IPS-20b (cell line): ENCODE data around the gene INTS6.

Experiments used
- H3K27ac ChIP-seq: one replicate; pipeline ENCODE4 v1.5.1; 2013; ENCODE audit warnings: low read length
- H3K27me3 ChIP-seq: 2 replicates; pipeline ENCODE4 v1.6.1; 2013; ENCODE audit warnings: mild to moderate bottlenecking, low read length, inconsistent platforms; ENCODE audit not compliant: insufficient read depth
- H3K36me3 ChIP-seq: 2 replicates; pipeline ENCODE4 v1.6.1; 2013; ENCODE audit warnings: low read depth, mild to moderate bottlenecking, inconsistent platforms, low read length, moderate library complexity; ENCODE audit not compliant: insufficient read depth
- H3K4me1 ChIP-seq: 2 replicates; pipeline ENCODE4 v1.6.1; 2013; ENCODE audit warnings: mild to moderate bottlenecking, control low read depth, inconsistent platforms, low read length, moderate library complexity; ENCODE audit not compliant: insufficient read depth
- H3K4me3 ChIP-seq: 2 replicates; pipeline ENCODE4 v1.5.1; 2013; ENCODE audit warnings: mild to moderate bottlenecking, low read length, inconsistent platforms
- H3K9ac ChIP-seq: 2 replicates; pipeline ENCODE4 v1.6.1; 2013; ENCODE audit warnings: low read depth, mild to moderate bottlenecking, inconsistent platforms, low read length, moderate library complexity
- H3K9me3 ChIP-seq: 2 replicates; pipeline ENCODE4 v1.6.1; 2013; ENCODE audit warnings: mild to moderate bottlenecking, low read depth, low read length, inconsistent platforms; ENCODE audit not compliant: insufficient read depth

Gene INTS6

DNA sequence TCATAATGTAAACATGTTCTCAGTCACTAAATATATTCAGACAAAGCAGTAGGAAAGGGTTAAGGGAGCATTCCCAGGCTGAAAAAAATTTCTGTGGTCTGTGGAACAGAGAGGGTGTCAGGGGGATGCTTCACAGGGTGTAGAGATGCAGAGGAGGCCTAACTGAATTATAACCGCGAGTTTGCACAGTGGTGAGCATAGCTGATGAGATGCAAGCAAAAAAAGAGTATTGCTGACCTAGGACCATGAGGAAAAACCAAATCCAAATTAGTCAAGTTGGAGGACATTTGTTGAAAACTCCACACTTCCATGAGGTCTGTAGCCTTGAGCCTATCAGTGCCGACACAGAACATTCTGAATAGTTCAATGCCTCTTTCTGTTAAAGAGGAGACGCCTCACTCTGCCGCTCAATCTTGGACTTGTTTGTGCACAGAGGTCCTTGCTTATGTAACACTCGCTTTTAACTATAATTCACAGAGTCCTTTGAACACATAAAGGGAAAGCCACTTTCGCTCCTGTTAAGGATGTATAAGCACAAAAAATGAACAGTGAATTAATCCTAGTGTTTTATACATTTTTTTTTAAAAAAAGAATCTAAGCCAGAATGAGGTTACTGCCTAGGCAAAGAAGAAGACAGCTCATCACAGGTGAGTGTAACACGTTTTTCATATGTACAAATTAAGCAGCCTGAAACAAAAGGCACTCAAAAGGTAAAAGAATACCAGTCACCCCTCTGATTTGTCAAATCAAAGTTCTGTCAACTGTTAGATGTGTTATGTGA, 25.8 kb upstream of the INTS6 start:
- Histone ChIP-seq H3K9me3 (no peaks in the 10 kb centered on the region), H3K4me1 (no peaks in the 10 kb centered on the region), H3K4me3 (no peak overlapping the region), H3K27me3 (no peaks in the 10 kb centered on the region), H3K36me3 (no peaks in the 10 kb centered on the region), H3K27ac (no peak overlapping the region), H3K9ac (no peak overlapping the region)

GRCh38 chr13:51477653-51478324, 25.0 kb upstream of the INTS6 start:
- Histone ChIP-seq H3K27ac (no peak overlapping the region), H3K9ac (no peak overlapping the region), H3K4me1 (no peaks in the 10 kb centered on the region), H3K4me3 (no peak overlapping the region), H3K27me3 (no peaks in the 10 kb centered on the region), H3K36me3 (no peaks in the 10 kb centered on the region), H3K9me3 (no peaks in the 10 kb centered on the region)

- Histone ChIP-seq H3K9me3 (no peaks in the 10 kb centered on the region), H3K4me3 (no peak overlapping the region), H3K9ac (no peak overlapping the region), H3K36me3 (no peaks in the 10 kb centered on the region), H3K4me1 (no peaks in the 10 kb centered on the region), H3K27ac (no peak overlapping the region), H3K27me3 (no peaks in the 10 kb centered on the region)
These were observed 24.3 kb upstream of the INTS6 start for GRCh38 chr13:51477149-51477548.

- Histone ChIP-seq H3K27me3 (no peaks in the 10 kb centered on the region), H3K9me3 (no peaks in the 10 kb centered on the region), H3K9ac (no peak overlapping the region), H3K4me3 (no peak overlapping the region), H3K4me1 (no peaks in the 10 kb centered on the region), H3K36me3 (no peaks in the 10 kb centered on the region), H3K27ac (no peak overlapping the region)
These were observed 23.1 kb upstream of the INTS6 start for GRCh38 chr13:51475727-51476501.

GRCh38 chr13:51469790-51470189, 17.0 kb upstream of the INTS6 start:
- H3K36me3 ChIP-seq: no peaks in the 10 kb centered on the region
- no peaks in the 10 kb centered on the region for H3K4me1 ChIP-seq
- H3K9me3 ChIP-seq: no peaks in the 10 kb centered on the region
- no peak overlapping the region for H3K4me3 ChIP-seq
- no peaks in the 10 kb centered on the region for H3K27me3 ChIP-seq
- no peak overlapping the region for H3K9ac ChIP-seq
- H3K27ac ChIP-seq: no peak overlapping the region

- Histone ChIP-seq H3K4me1 (no peaks in the 10 kb centered on the region), H3K9ac (no peak overlapping the region), H3K9me3 (no peaks in the 10 kb centered on the region), H3K4me3 (no peak overlapping the region), H3K36me3 (no peaks in the 10 kb centered on the region), H3K27ac (no peak overlapping the region), H3K27me3 (no peaks in the 10 kb centered on the region)
These were observed 14.9 kb upstream of the INTS6 start for GRCh38 chr13:51467730-51468129.

DNA sequence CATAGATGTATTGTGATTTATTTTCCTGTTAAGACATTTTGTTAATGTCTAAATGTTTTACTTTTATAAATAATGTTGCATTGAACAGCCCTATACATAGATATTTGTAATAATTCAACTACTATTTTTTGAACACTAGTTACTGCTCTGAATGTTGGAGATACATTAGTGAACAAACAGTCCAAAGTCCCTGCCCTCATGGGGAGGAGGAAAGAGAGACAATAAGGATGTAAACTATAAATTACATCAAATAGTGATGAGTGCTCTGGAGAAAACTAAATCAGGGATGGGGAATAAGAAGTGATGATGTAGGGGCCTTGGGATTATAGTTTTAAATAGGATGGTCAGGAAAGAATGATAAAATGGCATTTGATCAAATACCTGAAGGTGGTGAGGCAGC, 12.3 kb upstream of the INTS6 start:
- Histone ChIP-seq H3K27ac (no peak overlapping the region), H3K36me3 (no peaks in the 10 kb centered on the region), H3K9ac (no peak overlapping the region)

GRCh38 chr13:51457086-51457815, 4.4 kb upstream of the INTS6 start:
- H3K36me3 ChIP-seq: peaks cover 10% of the 10 kb centered on the region; the same call in 1 of the 2 replicates

More for the DNA sequence above, 12.3 kb upstream of the INTS6 start:
- no peaks in the 10 kb centered on the region for H3K27me3 ChIP-seq
- no peaks in the 10 kb centered on the region for H3K9me3 ChIP-seq
- H3K4me3 ChIP-seq: no peak overlapping the region
- H3K4me1 ChIP-seq: no peaks in the 10 kb centered on the region

DNA sequence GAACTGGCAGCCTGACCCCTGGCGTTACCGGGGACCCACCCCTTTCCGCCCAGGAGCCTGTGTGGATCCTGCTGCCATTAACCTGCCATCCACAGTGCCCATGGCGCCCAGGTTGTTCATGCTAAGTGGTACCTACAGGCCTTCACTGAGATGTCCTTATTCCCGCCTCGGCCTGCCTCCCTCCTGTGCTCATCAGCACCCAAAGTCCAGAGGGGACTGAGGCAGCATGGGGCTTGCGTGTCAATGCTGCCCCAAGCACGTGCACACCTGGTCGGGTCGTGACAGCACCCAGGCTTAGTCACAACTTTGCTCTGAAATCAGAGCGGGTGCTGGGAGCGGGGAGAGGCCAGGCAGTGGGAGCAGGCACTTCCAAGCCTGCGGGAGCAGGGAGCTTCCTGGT, 3.7 kb upstream of the INTS6 start:
- no peak overlapping the region for H3K4me3 ChIP-seq
- peaks cover 10% of the 10 kb centered on the region; the same call in 1 of the 2 replicates for H3K36me3 ChIP-seq
- H3K9me3 ChIP-seq: peaks cover 8% of the 10 kb centered on the region; the same call in 1 of the 2 replicates
- H3K9ac ChIP-seq: no peak overlapping the region
- H3K4me1 ChIP-seq: peaks cover 4% of the 10 kb centered on the region; the same call in 1 of the 2 replicates
- no peaks in the 10 kb centered on the region for H3K27me3 ChIP-seq
- H3K27ac ChIP-seq: no peak overlapping the region

More at GRCh38 chr13:51457086-51457815, 4.4 kb upstream of the INTS6 start:
- Histone ChIP-seq H3K4me1 (peaks cover 4% of the 10 kb centered on the region; the same call in 1 of the 2 replicates), H3K4me3 (no peak overlapping the region), H3K9ac (no peak overlapping the region), H3K27ac (no peak overlapping the region), H3K9me3 (peaks cover 8% of the 10 kb centered on the region; the same call in 1 of the 2 replicates), H3K27me3 (no peaks in the 10 kb centered on the region)

- Histone ChIP-seq H3K36me3 (peaks cover 18% of the 10 kb centered on the region), H3K4me1 (peaks cover 11% of the 10 kb centered on the region), H3K4me3 (no peak overlapping the region), H3K27me3 (no peaks in the 10 kb centered on the region), H3K9ac (no peak overlapping the region), H3K27ac (no peak overlapping the region), H3K9me3 (peaks cover 8% of the 10 kb centered on the region; the same call in 1 of the 2 replicates)
These were observed 2.7 kb upstream of the INTS6 start for GRCh38 chr13:51455532-51455931.
